ENCODE data around the gene HCN4. TPM values are rescaled to one million over a fixed set of nuclear protein-coding genes. Genes with fewer than 3 reads are reported as not detected.

Gene HCN4
- total RNA-seq, 1 donor from 2014 or later = 3.0 TPM

DNA sequence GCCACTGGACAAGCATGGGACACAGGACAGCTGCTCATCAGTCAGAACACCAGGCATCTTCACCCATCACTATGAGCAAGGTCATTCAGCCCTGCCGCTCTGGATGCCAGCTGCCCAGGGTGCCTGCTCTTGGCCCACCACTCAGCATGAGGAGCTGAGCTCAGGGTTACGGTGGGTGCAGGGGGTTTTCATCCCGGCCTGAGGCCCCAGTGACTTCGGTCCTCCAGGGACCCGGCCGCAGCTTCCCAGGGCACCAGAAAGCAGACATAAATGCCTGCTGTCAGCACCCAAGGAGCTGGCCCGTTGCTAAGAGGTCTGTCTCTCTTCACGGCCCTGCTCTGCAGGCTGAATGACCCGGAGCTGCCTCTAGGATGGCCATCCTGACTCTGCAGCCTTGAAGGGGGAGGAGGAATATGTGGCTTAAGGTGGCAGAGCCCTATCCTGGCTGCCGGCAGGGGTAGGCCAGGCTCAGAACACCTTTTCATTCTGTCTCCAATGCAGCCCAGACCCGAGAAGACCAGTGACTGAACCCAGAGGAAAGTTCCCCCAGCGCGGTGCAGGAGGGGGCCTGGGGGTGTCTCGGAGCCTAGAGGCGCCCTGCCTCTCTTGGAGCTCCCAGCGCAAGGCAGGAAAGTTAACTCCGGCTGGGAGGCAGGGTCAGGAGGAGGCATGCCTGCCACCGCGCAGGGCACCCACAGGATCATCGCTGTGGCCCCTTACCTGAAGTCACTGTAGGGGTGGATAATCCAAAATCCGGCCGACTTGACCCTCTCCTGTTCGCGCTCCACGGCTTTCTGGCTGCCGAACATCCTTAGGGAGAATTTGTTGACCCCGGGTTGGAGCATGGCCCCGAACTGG is 1.8 kb downstream of the HCN4 start:
- Histone ChIP-seq H2AFZ (ENCODE audit: low read depth, low read length) (no peak overlapping the region), H3K9me3 (ENCODE audit: insufficient read depth, low read depth, low read length) (no peaks in the 10 kb centered on the region), H3K27ac (ENCODE audit: low read depth, low read length) (no peak overlapping the region), H3K36me3 (ENCODE audit: insufficient read depth, low read length) (no peaks in the 10 kb centered on the region), H4K20me1 (ENCODE audit: insufficient read depth, low read length) (no peaks in the 10 kb centered on the region), H3K4me1 (ENCODE audit: insufficient read depth, low read length) (no peaks in the 10 kb centered on the region), H3K4me3 (ENCODE audit: insufficient read depth, low read depth, low read length) (no peak overlapping the region), H3K9ac (ENCODE audit: low read length) (no peak overlapping the region), H3K79me2 (ENCODE audit: insufficient read depth, low read length) (no peaks in the 10 kb centered on the region), H3K27me3 (ENCODE audit: insufficient read depth, low read length) (peaks cover 60% of the 10 kb centered on the region), H3K4me2 (ENCODE audit: low read length) (peak overlapping the region; percentile 68)
- H3K27ac Mint-ChIP-seq (ENCODE audit: unreplicated experiment) = peak overlapping the region; percentile 72
- H3K9me3 Mint-ChIP-seq (ENCODE audit: unreplicated experiment) = peaks cover 3% of the 10 kb centered on the region
- DNase-seq (ENCODE audit: low read depth) (no peak), FAIRE-seq (no peak)
- peak overlapping the region; percentile 79 for H3K4me3 Mint-ChIP-seq (ENCODE audit: unreplicated experiment)
- peaks cover 16% of the 10 kb centered on the region for H3K4me1 Mint-ChIP-seq (ENCODE audit: low read depth, unreplicated experiment)
- H3K36me3 Mint-ChIP-seq (ENCODE audit: low read depth, unreplicated experiment) = no peaks in the 10 kb centered on the region
- TF ChIP-seq, protein P1, sequence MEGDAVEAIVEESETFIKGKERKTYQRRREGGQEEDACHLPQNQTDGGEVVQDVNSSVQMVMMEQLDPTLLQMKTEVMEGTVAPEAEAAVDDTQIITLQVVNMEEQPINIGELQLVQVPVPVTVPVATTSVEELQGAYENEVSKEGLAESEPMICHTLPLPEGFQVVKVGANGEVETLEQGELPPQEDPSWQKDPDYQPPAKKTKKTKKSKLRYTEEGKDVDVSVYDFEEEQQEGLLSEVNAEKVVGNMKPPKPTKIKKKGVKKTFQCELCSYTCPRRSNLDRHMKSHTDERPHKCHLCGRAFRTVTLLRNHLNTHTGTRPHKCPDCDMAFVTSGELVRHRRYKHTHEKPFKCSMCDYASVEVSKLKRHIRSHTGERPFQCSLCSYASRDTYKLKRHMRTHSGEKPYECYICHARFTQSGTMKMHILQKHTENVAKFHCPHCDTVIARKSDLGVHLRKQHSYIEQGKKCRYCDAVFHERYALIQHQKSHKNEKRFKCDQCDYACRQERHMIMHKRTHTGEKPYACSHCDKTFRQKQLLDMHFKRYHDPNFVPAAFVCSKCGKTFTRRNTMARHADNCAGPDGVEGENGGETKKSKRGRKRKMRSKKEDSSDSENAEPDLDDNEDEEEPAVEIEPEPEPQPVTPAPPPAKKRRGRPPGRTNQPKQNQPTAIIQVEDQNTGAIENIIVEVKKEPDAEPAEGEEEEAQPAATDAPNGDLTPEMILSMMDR (IDR thresholded peaks at IDR 0.05; ENCODE audit: insufficient read depth, low read depth, low read length) = no peak
- peak; percentile 20 for TF ChIP-seq EZH2 (IDR thresholded peaks at IDR 0.05; ENCODE audit: insufficient read depth, low read length)
- peaks cover 66% of the 10 kb centered on the region for H3K27me3 Mint-ChIP-seq (ENCODE audit: low read depth, unreplicated experiment)

- H3K4me1 ChIP-seq (ENCODE audit: insufficient read depth, low read length) = no peaks in the 10 kb centered on the region
Observed at GRCh38 chr15:73364070-73364469, 4.7 kb downstream of the HCN4 start.

More at GRCh38 chr15:73364070-73364469, 4.7 kb downstream of the HCN4 start:
- Histone ChIP-seq H4K20me1 (ENCODE audit: insufficient read depth, low read length) (no peaks in the 10 kb centered on the region), H3K4me2 (ENCODE audit: low read length) (no peak overlapping the region), H3K9ac (ENCODE audit: low read length) (no peak overlapping the region), H3K9me3 (ENCODE audit: insufficient read depth, low read depth, low read length) (no peaks in the 10 kb centered on the region), H3K27ac (ENCODE audit: low read depth, low read length) (no peak overlapping the region), H3K36me3 (ENCODE audit: insufficient read depth, low read length) (no peaks in the 10 kb centered on the region), H3K27me3 (ENCODE audit: insufficient read depth, low read length) (peaks cover 48% of the 10 kb centered on the region), H3K79me2 (ENCODE audit: insufficient read depth, low read length) (no peaks in the 10 kb centered on the region), H3K4me3 (ENCODE audit: insufficient read depth, low read depth, low read length) (no peak overlapping the region), H2AFZ (ENCODE audit: low read depth, low read length) (no peak overlapping the region)
- DNase-seq (ENCODE audit: low read depth) = no peak
- no peak for FAIRE-seq
- Mint-ChIP-seq H3K4me3 (ENCODE audit: unreplicated experiment) (no peak overlapping the region), H3K36me3 (ENCODE audit: low read depth, unreplicated experiment) (peaks cover 3% of the 10 kb centered on the region), H3K9me3 (ENCODE audit: unreplicated experiment) (no peaks in the 10 kb centered on the region), H3K4me1 (ENCODE audit: low read depth, unreplicated experiment) (peaks cover 9% of the 10 kb centered on the region), H3K27me3 (ENCODE audit: low read depth, unreplicated experiment) (peaks cover 68% of the 10 kb centered on the region), H3K27ac (ENCODE audit: unreplicated experiment) (no peak overlapping the region)
- TF ChIP-seq EZH2 (IDR thresholded peaks at IDR 0.05; ENCODE audit: insufficient read depth, low read length) = no peak
- TF ChIP-seq, protein P1 (IDR thresholded peaks at IDR 0.05; ENCODE audit: insufficient read depth, low read depth, low read length) = no peak
